Esophagus squamous epithelium (tissue), 4 donors: ENCODE results near the gene ESR2.

Source experiments
- POLR2A ChIP-seq, 4 donors: fragments of 450-650 bp; IDR thresholded peaks; one replicate each; pipeline ENCODE4 v1.6.1; 2017; ENCODE audit warnings: antibody characterized with exemption in 4 of 4, mild to moderate bottlenecking in 4 of 4, moderate library complexity in 3 of 4
- TF ChIP-seq, protein P1 (sequence below), 6 experiments: fragments of 450-650 bp in 4 of 6; fragments of 200-600 bp in 2 of 6; sonication (generic) in 2 of 6; IDR thresholded peaks; one replicate each; pipeline ENCODE4 v1.5.1; 2016 to 2019; ENCODE audit warnings: antibody characterized with exemption in 6 of 6, mild to moderate bottlenecking in 4 of 6, moderate library complexity in 4 of 6

DNA sequence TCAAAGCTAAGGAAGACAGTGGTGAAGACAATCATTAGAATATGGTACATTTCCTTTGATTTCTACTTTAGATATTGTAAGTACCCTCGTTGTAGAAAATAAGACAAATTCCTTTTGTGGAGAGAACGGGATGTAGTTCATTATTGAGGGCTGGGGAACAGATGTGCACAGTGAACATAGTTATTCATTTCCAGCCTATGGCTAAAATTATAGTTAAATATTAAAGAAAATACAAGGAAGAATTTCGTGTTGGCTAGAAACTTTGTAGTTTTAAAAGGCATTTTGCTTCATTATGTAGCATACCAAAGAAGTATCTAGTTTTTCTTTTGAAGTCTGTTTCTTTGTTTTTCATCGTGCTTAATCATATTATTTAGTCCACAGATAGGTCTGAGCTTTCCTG lies 201.8 kb downstream of the ESR2 start:
- no peak for TF ChIP-seq POLR2A (IDR thresholded peaks at IDR 0.05)
- TF ChIP-seq, protein P1, sequence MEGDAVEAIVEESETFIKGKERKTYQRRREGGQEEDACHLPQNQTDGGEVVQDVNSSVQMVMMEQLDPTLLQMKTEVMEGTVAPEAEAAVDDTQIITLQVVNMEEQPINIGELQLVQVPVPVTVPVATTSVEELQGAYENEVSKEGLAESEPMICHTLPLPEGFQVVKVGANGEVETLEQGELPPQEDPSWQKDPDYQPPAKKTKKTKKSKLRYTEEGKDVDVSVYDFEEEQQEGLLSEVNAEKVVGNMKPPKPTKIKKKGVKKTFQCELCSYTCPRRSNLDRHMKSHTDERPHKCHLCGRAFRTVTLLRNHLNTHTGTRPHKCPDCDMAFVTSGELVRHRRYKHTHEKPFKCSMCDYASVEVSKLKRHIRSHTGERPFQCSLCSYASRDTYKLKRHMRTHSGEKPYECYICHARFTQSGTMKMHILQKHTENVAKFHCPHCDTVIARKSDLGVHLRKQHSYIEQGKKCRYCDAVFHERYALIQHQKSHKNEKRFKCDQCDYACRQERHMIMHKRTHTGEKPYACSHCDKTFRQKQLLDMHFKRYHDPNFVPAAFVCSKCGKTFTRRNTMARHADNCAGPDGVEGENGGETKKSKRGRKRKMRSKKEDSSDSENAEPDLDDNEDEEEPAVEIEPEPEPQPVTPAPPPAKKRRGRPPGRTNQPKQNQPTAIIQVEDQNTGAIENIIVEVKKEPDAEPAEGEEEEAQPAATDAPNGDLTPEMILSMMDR (IDR thresholded peaks at IDR 0.05) = no peak
